ENCODE data around the gene ASCC1.
"Not testable (repeated sequence)": the region's sequence is repeated elsewhere in the genome, so short reads cannot be mapped to it uniquely, and the experiment has no call there.

ASCC1 gene

GRCh38 chr10:72248468-72249151 lies 32.5 kb upstream of the ASCC1 start:
- DNase-seq: peak; percentile 90

- no peak for DNase-seq
These were observed 30.0 kb upstream of the ASCC1 start for GRCh38 chr10:72245949-72246525.

DNA sequence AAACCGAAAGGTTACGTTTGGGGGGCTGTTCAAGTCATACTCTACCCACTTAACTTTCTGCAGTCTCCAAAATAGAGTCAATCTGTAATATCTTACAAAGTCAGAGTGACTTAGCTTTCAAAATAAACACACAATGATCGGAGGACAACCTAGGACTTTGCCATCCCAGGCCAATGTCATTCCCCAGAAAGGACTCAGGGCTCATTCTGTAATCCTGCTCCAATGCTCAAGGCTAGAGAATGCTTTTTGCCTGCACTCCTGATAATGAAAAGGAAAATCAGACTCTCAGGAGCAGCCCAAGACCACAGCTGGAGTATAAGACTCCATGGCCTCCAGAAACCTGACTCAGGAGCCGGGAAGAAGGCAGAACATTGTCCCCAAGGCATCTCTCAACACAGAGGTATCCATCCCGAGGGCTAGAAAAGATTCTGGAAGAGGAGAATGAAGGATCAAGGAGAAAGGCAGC lies 28.5 kb upstream of the ASCC1 start:
- no peak for DNase-seq

GRCh38 chr10:72243822-72244437 lies 27.9 kb upstream of the ASCC1 start:
- peak; percentile 48 for DNase-seq

DNA sequence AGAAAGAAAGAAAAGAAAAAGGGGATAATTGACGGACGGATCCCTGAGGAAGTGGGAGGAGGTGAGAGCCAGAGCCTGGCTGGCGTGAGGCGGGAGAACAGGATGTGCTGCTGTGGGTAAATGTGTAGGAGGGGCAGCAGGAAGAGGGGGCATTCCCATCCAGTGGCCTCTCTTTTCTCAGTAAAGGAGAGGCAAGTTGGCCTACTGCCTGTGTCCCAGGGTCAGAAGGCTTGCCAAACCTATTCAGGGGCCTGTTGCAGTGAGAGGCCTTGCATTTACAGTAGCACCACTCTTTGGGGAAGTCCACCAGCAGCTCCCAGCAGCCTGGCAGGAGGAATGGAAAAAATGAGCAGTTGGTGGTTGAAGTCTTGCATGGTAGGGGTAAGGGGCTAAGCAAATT lies 26.6 kb upstream of the ASCC1 start:
- peak; percentile 38 for DNase-seq

GRCh38 chr10:72241691-72242252 lies 25.7 kb upstream of the ASCC1 start:
- no peak for DNase-seq

GRCh38 chr10:72240371-72240770 lies 24.3 kb upstream of the ASCC1 start:
- DNase-seq: no peak

DNA sequence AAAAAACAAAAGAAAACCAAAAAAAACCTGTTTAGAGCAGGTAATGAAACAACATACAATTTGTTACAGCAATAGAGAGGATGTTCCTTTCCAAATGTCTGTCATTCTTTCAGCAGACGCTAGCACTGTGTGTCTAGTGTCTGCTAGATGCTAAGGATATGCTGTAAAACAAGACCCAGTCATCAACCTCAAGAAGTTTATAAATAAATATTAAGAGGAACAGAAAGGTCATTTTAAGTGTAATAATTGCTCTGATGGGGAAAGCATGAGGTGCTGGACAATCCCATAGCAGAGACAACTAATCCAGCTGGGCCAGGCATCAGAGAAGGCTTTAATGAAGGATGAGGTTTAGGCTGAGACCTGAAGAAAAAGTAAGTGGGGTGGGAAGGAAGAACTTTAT lies 23.3 kb upstream of the ASCC1 start:
- DNase-seq: no peak

- no peak for DNase-seq
These were observed 22.5 kb upstream of the ASCC1 start for GRCh38 chr10:72238392-72239175.

DNA sequence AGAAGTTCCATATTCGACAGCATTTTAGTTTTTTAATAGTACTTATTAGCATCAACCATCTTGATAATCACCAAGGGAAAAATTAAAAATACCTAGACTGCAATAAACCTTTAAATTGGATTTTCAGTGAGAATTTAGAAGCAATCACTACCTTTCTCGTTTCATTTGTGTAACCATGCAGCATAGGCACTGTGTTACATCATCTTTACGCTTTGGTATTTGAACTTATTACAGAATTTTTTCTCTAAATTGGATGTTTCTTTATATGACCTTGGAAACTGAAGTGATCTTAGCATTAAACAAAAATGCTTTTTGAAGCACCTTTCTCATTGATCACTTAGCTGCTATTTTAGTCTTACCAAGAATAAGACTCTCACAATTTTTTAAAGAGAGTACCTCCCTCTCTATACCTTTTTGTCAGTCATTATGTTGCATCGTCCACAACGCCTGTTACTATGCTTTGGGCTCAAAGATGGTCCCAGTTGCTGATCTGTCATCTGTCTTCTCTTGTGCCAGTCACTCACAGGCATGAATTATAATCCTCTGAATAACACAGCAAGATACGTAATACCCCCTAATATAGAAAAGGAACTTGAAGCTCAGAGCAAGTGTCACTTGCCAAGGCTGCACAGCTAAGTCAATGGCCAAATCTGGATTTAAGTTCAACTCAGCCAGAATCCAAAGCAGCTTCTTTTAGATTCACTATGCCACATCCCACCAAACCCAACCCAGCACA lies 19.6 kb upstream of the ASCC1 start:
- DNase-seq: no peak

DNA sequence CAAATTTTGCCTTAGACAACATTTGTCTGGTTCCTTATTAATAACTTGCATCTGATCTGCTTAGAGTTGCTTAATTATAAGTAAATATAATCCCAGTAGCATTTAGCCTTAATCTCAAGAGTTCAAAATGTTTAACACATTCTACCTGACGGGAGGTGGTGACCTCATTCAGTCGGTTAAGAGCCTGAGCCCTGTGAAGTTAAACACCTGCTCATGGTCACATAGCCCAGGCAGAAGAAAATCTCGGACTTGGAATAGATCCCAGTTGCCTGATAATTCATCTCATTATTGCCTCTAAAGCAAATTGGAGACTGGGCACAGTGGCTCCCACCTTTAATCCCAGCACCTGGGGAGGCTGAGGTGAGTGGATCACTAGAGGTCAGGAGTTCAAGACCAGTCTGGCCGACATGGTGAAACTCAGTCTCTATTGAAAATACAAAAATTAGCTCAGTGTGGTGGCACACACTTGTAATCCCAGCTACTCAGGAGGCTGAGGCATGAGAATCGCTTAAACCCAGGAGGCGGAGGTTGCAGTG lies 18.6 kb upstream of the ASCC1 start:
- DNase-seq: no peak

DNA sequence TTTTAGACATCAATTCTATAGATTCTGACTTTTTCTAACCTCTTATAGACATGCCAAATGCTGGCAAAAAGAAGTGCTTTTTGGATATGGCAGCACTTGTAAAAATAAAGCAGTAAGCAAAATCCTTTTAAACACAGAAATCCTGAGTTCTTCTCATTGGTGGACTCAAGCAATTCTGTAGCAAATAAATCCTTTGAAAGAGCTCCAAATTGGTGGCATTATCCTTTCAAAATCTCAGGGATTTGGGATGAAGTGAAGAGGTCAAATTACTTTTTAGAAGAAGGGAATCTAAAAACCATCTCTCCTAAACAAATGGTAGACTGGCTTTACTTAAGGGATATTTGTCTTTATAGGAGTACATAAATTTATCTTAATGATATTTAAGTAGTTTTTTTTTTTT lies 17.5 kb upstream of the ASCC1 start:
- DNase-seq: no peak

DNA sequence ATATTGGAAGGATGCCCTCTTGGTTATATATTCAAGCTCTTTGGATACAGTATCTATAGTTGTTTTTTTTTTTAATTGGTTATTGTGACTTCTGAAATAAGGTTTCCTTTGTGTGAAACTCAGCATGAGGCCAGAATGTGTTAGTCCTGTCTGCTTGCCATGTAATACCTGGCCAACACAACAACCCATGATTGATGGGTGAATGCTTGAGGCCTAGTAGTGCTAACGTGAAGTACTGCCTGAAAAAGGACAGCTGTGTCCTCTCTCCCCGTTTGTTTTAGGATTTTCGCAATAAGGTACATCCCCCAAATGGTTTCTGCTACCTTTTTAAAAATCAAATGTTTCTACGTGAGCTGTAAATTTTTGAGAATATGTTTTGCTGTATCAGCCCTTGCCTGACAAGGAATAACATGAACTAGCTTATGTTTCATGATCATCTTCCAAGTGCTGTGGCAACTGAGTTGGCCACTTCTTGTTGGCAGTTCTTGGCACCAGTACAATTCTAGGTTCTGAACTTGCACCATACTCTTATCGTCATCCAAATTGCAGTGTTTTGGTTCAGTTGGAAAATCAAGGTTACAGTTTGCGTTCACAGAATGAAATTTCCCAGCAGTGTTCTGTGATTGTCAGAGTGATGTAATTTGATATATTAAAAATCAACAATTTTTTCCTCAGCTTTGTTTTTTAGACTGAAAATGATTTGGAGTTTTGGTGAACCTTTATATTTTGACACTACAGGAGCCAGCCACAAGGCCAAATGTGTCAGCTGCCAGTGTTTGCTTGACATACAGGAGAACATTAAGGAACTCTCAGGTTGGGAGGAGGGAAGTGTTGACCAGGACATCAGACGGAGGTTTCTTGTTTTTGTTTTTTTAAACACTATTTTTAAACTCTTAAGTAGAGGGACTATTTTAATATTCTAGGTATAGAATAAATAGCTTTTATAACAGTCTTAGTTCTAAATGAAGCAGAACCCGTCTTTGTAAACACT lies 13.5 kb upstream of the ASCC1 start:
- no peak for DNase-seq

DNA sequence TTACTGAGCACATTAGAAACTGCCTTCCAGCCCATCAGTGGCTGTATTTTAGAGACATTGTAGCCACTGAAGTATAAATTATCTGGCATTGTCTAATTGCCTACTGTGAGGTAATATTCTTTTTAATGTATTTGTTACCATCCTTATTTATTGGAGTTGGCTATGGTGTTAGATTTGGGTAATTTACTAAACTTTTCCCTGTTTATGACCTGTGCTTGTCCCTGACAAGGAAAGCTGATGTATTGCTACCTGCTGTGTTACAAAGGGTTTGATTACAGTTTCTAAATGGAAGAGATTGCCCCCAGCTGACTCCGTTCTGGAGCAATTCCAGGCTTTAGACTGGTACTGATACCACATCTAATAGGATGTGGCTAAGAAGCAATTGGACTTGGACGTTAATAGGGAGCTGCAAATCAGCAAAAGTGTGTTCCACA lies 12.3 kb upstream of the ASCC1 start:
- no peak for DNase-seq

- no peak for DNase-seq
These were observed 11.8 kb upstream of the ASCC1 start for GRCh38 chr10:72227826-72228225.

- DNase-seq: no peak
These were observed 10.4 kb upstream of the ASCC1 start for GRCh38 chr10:72226418-72227027.

- not testable (repeated sequence) for DNase-seq
These were observed 8.1 kb upstream of the ASCC1 start for GRCh38 chr10:72224191-72224590.

- no peak for DNase-seq
These were observed 7.6 kb upstream of the ASCC1 start for GRCh38 chr10:72223743-72224101.

DNA sequence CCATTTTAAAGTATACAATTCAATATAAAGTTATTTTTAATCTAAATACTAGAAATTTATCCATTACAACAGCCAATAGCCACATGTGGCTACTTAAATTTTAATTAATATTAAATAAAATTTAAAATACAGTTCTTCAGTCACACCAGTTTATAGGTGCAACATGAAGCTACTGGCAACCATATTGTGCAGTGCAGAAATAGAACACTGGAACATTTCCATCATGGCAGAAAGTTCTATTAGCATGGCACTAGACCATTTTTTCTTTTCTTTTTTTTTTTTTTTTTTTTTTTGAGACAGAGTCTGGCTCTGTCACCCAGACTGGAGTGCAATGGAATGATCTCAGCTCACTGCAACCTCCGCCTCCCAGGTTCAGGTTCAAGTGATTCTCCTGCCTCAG lies 5.2 kb upstream of the ASCC1 start:
- no peak for DNase-seq

DNA sequence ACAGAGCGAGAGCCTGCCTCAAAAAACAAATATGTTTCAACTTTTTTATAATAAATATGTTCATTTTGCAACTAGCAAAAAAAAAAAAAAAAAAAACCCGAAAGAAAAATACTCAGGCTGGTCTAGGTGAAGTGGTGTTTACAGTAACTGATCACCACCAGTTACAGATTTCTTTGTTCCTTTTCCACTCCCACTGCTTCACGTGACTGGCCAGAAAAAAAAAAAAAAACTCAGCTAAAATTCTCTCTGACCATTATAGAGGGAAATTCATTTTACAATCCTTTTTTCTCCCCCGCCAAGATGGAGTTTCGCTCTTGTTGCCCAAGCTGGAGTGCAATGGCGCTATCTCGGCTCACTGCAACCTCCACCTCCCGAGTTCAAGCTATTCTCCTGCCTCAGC lies 4.6 kb upstream of the ASCC1 start:
- DNase-seq: no peak

Measured in hematopoietic multipotent progenitor cell treated with erythropoietin and hydrocortisone succinate and interleukin-3 and kit ligand, for 6 days (in vitro differentiated cells).